ENCODE measurements around the gene DKC1.

GRCh38 chrX:154804261-154804956 lies 41.7 kb downstream of the DKC1 start:
- TF ChIP-seq CTCF (IDR thresholded peaks at IDR 0.05; ENCODE audit: insufficient read depth, low read length) (no peak), POLR2AphosphoS5 (IDR thresholded peaks at IDR 0.05; ENCODE audit: low read depth) (no peak), GABPA (IDR thresholded peaks at IDR 0.05; ENCODE audit: low read depth) (no peak), REST (IDR thresholded peaks at IDR 0.05; ENCODE audit: insufficient replicate concordance, low read depth) (no peak), SPI1 (IDR thresholded peaks at IDR 0.05; ENCODE audit: borderline replicate concordance, low read depth) (no peak)

Data from HL-60 (cell line).